K562 (cell line): Measurements from ENCODE around the gene SEPTIN2. TPM values are rescaled to one million over a fixed set of nuclear protein-coding genes. Genes with fewer than 3 reads are reported as not detected.

Source experiments
- ATAC-seq: fragments of 200-7000 bp; cut with Tn5 transposase; 3 replicates; pipeline ENCODE4 v1.9.1; 2020; ENCODE audit warnings: moderate library complexity
- BruUV-seq: library from RNA; stranded (reverse); fragments of 400-500 nt; replicated peaks from 2 replicates; lab custom pipeline; 2021; lab: Mats Ljungman, UMichigan
- CTCF ChIA-PET: fragments of 300-600 bp; formaldehyde crosslinking; extraction: SDS; loops from one replicate; lab custom pipeline; 2021; ENCODE audit warnings: low intra/inter-chr PET ratio; lab: Yijun Ruan, JAX
- POLR2A ChIA-PET: fragments of 300-600, 350-650 bp; sonication (Branson Sonifier 250); formaldehyde crosslinking; extraction: SDS; loops from one replicate; lab custom pipeline; 2021; ENCODE audit warnings: antibody characterized with exemption, inconsistent platforms; lab: Yijun Ruan, JAX
- DNase-seq, 4 experiments: peaks; one replicate each; pipeline versions ENCODE4 v3.0.0 to v3.0.0-alpha.2; 2011 to 2018; ENCODE audit warnings: low spot score in 3 of 4, mixed read lengths in 3 of 4; ENCODE audit errors: extremely low read depth in 1 of 4
- FAIRE-seq: peaks from 2 replicates; lab custom pipeline; 2011; peaks lifted over from hg19 to GRCh38; lab: Jason Lieb, UNC
- H2AFZ ChIP-seq: 2 replicates; pipeline ENCODE4 v1.6.0; 2011; ENCODE audit warnings: low read depth, low read length, control low read depth, inconsistent platforms
- H3K27ac ChIP-seq: fragments of 200-600 bp; 3 replicates; pipeline ENCODE4 v1.8.0; 2011; ENCODE audit warnings: low read depth, mild to moderate bottlenecking, control low read depth, inconsistent platforms, low read length, moderate library complexity, mixed read lengths; ENCODE audit errors: extremely low read depth
- H3K27me3 ChIP-seq, 2 experiments: fragments of 300-600 bp in 1 of 2; 2 replicates in 1 of 2; 3 replicates in 1 of 2; pipeline versions ENCODE4 v1.6.0 to v1.8.0; 2011; ENCODE audit warnings: inconsistent platforms in 2 of 2, low read length in 2 of 2, mild to moderate bottlenecking in 1 of 2, mixed read lengths in 1 of 2, moderate library complexity in 1 of 2; ENCODE audit not compliant: control insufficient read depth in 2 of 2, insufficient read depth in 2 of 2
- H3K36me3 ChIP-seq: fragments of 300-600 bp; 3 replicates; pipeline ENCODE4 v1.8.0; 2011; ENCODE audit warnings: mild to moderate bottlenecking, low read length, inconsistent platforms; ENCODE audit not compliant: control insufficient read depth, insufficient read depth
- H3K4me1 ChIP-seq, 2 experiments: fragments of 200-600 bp in 1 of 2; replicated peaks in 1 of 2; 2 replicates in 1 of 2; 3 replicates in 1 of 2; pipeline versions ENCODE4 v1.5.1 to v1.8.0; 2011; ENCODE audit warnings: inconsistent platforms in 2 of 2, low read length in 2 of 2, mild to moderate bottlenecking in 1 of 2, mixed read lengths in 1 of 2, moderate library complexity in 1 of 2; ENCODE audit not compliant: control insufficient read depth in 2 of 2, insufficient read depth in 2 of 2
- H3K4me2 ChIP-seq: 2 replicates; pipeline ENCODE4 v1.6.1; 2011; ENCODE audit warnings: low read length, control low read depth, inconsistent platforms, mixed read lengths; ENCODE audit not compliant: insufficient read depth
- H3K4me3 ChIP-seq: fragments of 200-600 bp; sonication (generic), shearing (Covaris generic); 2 replicates; pipeline ENCODE4 v1.5.1; 2016; ENCODE audit warnings: control low read depth, inconsistent platforms
- H3K79me2 ChIP-seq: fragments of 200-600 bp; 3 replicates; pipeline ENCODE4 v1.8.0; 2011; ENCODE audit warnings: low read length, inconsistent platforms; ENCODE audit not compliant: control insufficient read depth, insufficient read depth
- H3K9ac ChIP-seq, 2 experiments: 2 replicates each; pipeline versions ENCODE4 v1.6.0 to v1.6.1; 2011; ENCODE audit warnings: low read depth in 2 of 2, low read length in 2 of 2, control low read depth in 1 of 2, inconsistent platforms in 1 of 2, mild to moderate bottlenecking in 1 of 2, mixed read lengths in 1 of 2; ENCODE audit not compliant: insufficient read depth in 1 of 2
- H3K9me1 ChIP-seq: one replicate; pipeline ENCODE4 v1.6.0; 2011; ENCODE audit warnings: inconsistent platforms, mild to moderate bottlenecking, low read length, moderate library complexity; ENCODE audit not compliant: control insufficient read depth, insufficient read depth
- H3K9me3 ChIP-seq: replicated peaks from 2 replicates; pipeline ENCODE4 v1.5.1; 2011; ENCODE audit warnings: low read depth, low read length, inconsistent platforms; ENCODE audit not compliant: control insufficient read depth, insufficient read depth
- H4K20me1 ChIP-seq: replicated peaks from 2 replicates; pipeline ENCODE4 v1.6.1; 2011; ENCODE audit warnings: low read length, inconsistent platforms, mixed read lengths; ENCODE audit not compliant: control insufficient read depth, insufficient read depth
- CGGBP1 ChIP-seq: fragments of 250-450 bp; sonication (Bioruptor Pico); IDR thresholded peaks from 2 replicates; pipeline ENCODE4 v1.9.0; 2021; ENCODE audit warnings: mild to moderate bottlenecking
- CHAMP1 ChIP-seq: fragments of 450-650 bp; IDR thresholded peaks from 2 replicates; pipeline ENCODE4 v1.6.1; 2016; ENCODE audit warnings: mild to moderate bottlenecking
- NR2C1 ChIP-seq, 2 experiments: fragments of 450-650 bp; IDR thresholded peaks; 2 replicates each; pipeline ENCODE4 v1.6.1; 2017; ENCODE audit warnings: mild to moderate bottlenecking in 2 of 2, antibody characterized with exemption in 1 of 2, inconsistent platforms in 1 of 2, missing compliant biosample characterization in 1 of 2, missing genetic modification characterization in 1 of 2
- WGBS: fragments of 100-300 bp; shearing (Covaris generic); methylation state at CpG from one replicate; pipeline ENCODE4 v1.1.6; 2016; ENCODE audit warnings: low coverage, mixed read lengths; ENCODE audit not compliant: insufficient coverage; ENCODE audit errors: missing lambda C conversion rate; 5-methylcytosine and 5-hydroxymethylcytosine counted together
- in situ Hi-C: fragments of 300-500 bp; cut with MboI; formaldehyde crosslinking; loops from 4 replicates; pipeline ENCODE4 v1.15.0; 2018; ENCODE audit warnings: inconsistent platforms, mixed read lengths
- intact Hi-C: fragments of 100-400 bp; cut with micrococcal nuclease; formaldehyde crosslinking; loops from 2 replicates; pipeline ENCODE4 v1.14.2; 2022
- polyA plus RNA-seq, 8 experiments: library from polyadenylated mRNA; depleted of rRNA in 4 of 8; stranded (reverse) in 5 of 8; unstranded in 3 of 8; fragments of >200 nt; fragmentation: Nextera tagmentation in 2 of 8; fragmentation: Illumina TruSeq in 1 of 8; extraction: Ambion mirVana in 2 of 8; extraction: Trizol in 1 of 8; gene quantifications; 2 replicates each; pipeline versions ENCODE4 v1.2.1 to v1.2.3, GENCODE V29; 2011 to 2014; ENCODE audit warnings: inconsistent platforms in 1 of 8, missing spikeins in 1 of 8
- total RNA-seq, 7 experiments: library from RNA; depleted of rRNA in 6 of 7; stranded (reverse); fragments of >200 nt in 6 of 7; fragmentation: Illumina TruSeq in 2 of 7; extraction: Trizol in 2 of 7; gene quantifications; 2 replicates each; pipeline versions ENCODE4 v1.2.1 to v1.2.3, GENCODE V29; 2011 to 2021; ENCODE audit warnings: low replicate concordance in 1 of 7

Gene SEPTIN2
- total and polyA plus RNA-seq, 9 of the 15 experiments (the other 6 are each of a cell fraction or from before 2014, with no cell fraction given) = 121 to 367 (median 166) TPM

- no peak overlapping the region for H2AFZ ChIP-seq
- no peaks in the 10 kb centered on the region; a peak in 1 of 5 replicates for H3K4me1 ChIP-seq
- ATAC-seq (peak; percentile 50; the same call in 2 of the 3 replicates), DNase-seq (no peak), FAIRE-seq (no peak)
- no peaks in the 10 kb centered on the region for H3K27me3 ChIP-seq
- H3K4me2 ChIP-seq = no peak overlapping the region
- in situ Hi-C loops = no loop called here
- no peak overlapping the region for H3K27ac ChIP-seq
- ChIA-PET POLR2A (interaction anchor here (0.9 kb wide), 1 partner anchor 48 kb away, joined by 3 read pairs; the partner anchor contains the start of gene HDLBP), CTCF (no interaction called here)
- peaks cover 20% of the 10 kb centered on the region; the same call in 1 of the 2 replicates for H4K20me1 ChIP-seq
- H3K9me3 ChIP-seq = no peaks in the 10 kb centered on the region
- TF ChIP-seq NR2C1 (IDR thresholded peaks at IDR 0.05) (no peak), NR2C1 (tag; IDR thresholded peaks at IDR 0.05) (no peak), CHAMP1 (no peak), CGGBP1 (no peak)
- intact Hi-C loops = no loop called here
- WGBS = 83% methylated on average over 7 of the region's 7 CpGs
- H3K36me3 ChIP-seq = peaks cover 5% of the 10 kb centered on the region; the same call in 2 of the 3 replicates
- H3K9ac ChIP-seq = no peak overlapping the region
- H3K9me1 ChIP-seq = no peaks in the 10 kb centered on the region
- BruUV-seq = no TSS peak
- H3K4me3 ChIP-seq = no peak overlapping the region
- H3K79me2 ChIP-seq = peaks cover 56% of the 10 kb centered on the region
Measured at GRCh38 chr2:241363426-241363825, 47.7 kb downstream of the SEPTIN2 start.
